Astrocyte (in vitro differentiated cells and primary cell): ENCODE results near the gene PMM2. TPM values are rescaled to one million over a fixed set of nuclear protein-coding genes. Genes with fewer than 3 reads are reported as not detected.

Source experiments
- DNase-seq: peaks from one replicate; pipeline ENCODE4 v3.0.0-alpha.2; 2010; ENCODE audit warnings: low read depth
- FAIRE-seq: peaks from 2 replicates; lab custom pipeline; 2011; peaks lifted over from hg19 to GRCh38; lab: Jason Lieb, UNC
- H2AFZ ChIP-seq: 2 replicates; pipeline ENCODE4 v1.6.0; 2012; ENCODE audit warnings: low read depth, low read length, inconsistent platforms
- H3K27ac ChIP-seq: 2 replicates; pipeline ENCODE4 v1.5.1; 2011; ENCODE audit warnings: low read depth, low read length, inconsistent platforms
- H3K27me3 ChIP-seq: 2 replicates; pipeline ENCODE4 v1.6.0; 2011; ENCODE audit warnings: low read length, inconsistent platforms; ENCODE audit not compliant: insufficient read depth
- H3K36me3 ChIP-seq: 2 replicates; pipeline ENCODE4 v1.5.1; 2011; ENCODE audit warnings: low read length, inconsistent platforms; ENCODE audit not compliant: insufficient read depth
- H3K4me1 ChIP-seq: 2 replicates; pipeline ENCODE4 v1.5.1; 2011; ENCODE audit warnings: low read length, inconsistent platforms; ENCODE audit not compliant: insufficient read depth
- H3K4me2 ChIP-seq: 2 replicates; pipeline ENCODE4 v1.6.0; 2012; ENCODE audit warnings: low read length, inconsistent platforms
- H3K4me3 ChIP-seq: 2 replicates; pipeline ENCODE4 v1.5.1; 2011; ENCODE audit warnings: low read depth, mild to moderate bottlenecking, low read length, inconsistent platforms; ENCODE audit not compliant: insufficient read depth
- H3K79me2 ChIP-seq: 2 replicates; pipeline ENCODE4 v1.6.0; 2012; ENCODE audit warnings: mild to moderate bottlenecking, low read length, inconsistent platforms; ENCODE audit not compliant: insufficient read depth
- H3K9ac ChIP-seq: 2 replicates; pipeline ENCODE4 v1.6.0; 2012; ENCODE audit warnings: mild to moderate bottlenecking, low read length, inconsistent platforms
- H3K9me3 ChIP-seq: 2 replicates; pipeline ENCODE4 v1.5.1; 2012; ENCODE audit warnings: low read depth, mild to moderate bottlenecking, low read length, inconsistent platforms; ENCODE audit not compliant: insufficient read depth
- H4K20me1 ChIP-seq: 2 replicates; pipeline ENCODE4 v1.6.0; 2012; ENCODE audit warnings: low read length, inconsistent platforms; ENCODE audit not compliant: insufficient read depth
- H3K27ac Mint-ChIP-seq: one replicate; pipeline ENCODE4 v1.8.0; 2021; ENCODE audit warnings: mild to moderate bottlenecking, mixed read lengths; ENCODE audit not compliant: unreplicated experiment
- H3K27me3 Mint-ChIP-seq: one replicate; pipeline ENCODE4 v1.8.0; 2021; ENCODE audit warnings: low read depth, mixed read lengths; ENCODE audit not compliant: unreplicated experiment
- H3K36me3 Mint-ChIP-seq: one replicate; pipeline ENCODE4 v1.8.0; 2021; ENCODE audit warnings: low read depth, mixed read lengths; ENCODE audit not compliant: unreplicated experiment
- H3K4me1 Mint-ChIP-seq: one replicate; pipeline ENCODE4 v1.8.0; 2021; ENCODE audit warnings: low read depth, mixed read lengths; ENCODE audit not compliant: unreplicated experiment
- H3K4me3 Mint-ChIP-seq: one replicate; pipeline ENCODE4 v1.8.0; 2021; ENCODE audit warnings: mild to moderate bottlenecking, moderate library complexity, mixed read lengths; ENCODE audit not compliant: unreplicated experiment
- H3K9me3 Mint-ChIP-seq: one replicate; pipeline ENCODE4 v1.8.0; 2021; ENCODE audit warnings: mild to moderate bottlenecking, mixed read lengths; ENCODE audit not compliant: unreplicated experiment
- CTCF ChIP-seq: IDR thresholded peaks from 2 replicates; pipeline ENCODE4 v1.5.1; 2011; ENCODE audit warnings: low read depth, mild to moderate bottlenecking, inconsistent platforms, low read length, moderate library complexity; ENCODE audit not compliant: insufficient read depth
- EZH2 ChIP-seq: IDR thresholded peaks from 2 replicates; pipeline ENCODE4 v1.6.1; 2012; ENCODE audit warnings: mild to moderate bottlenecking, low read length, inconsistent platforms; ENCODE audit not compliant: insufficient read depth
- total RNA-seq: library from RNA; stranded (reverse); gene quantifications from 2 replicates; pipeline ENCODE4 v1.2.1, GENCODE V29; 2021

The PMM2 gene
- total RNA-seq, 1 donor from 2014 or later = 57.8 TPM

- Histone ChIP-seq H3K9me3 (no peaks in the 10 kb centered on the region), H3K36me3 (peaks cover 18% of the 10 kb centered on the region), H2AFZ (no peak overlapping the region), H3K27me3 (no peaks in the 10 kb centered on the region), H3K4me1 (peaks cover 31% of the 10 kb centered on the region), H3K27ac (no peak overlapping the region), H4K20me1 (peaks cover 80% of the 10 kb centered on the region), H3K9ac (no peak overlapping the region), H3K4me3 (no peak overlapping the region), H3K79me2 (peaks cover 33% of the 10 kb centered on the region), H3K4me2 (no peak overlapping the region)
- DNase-seq = no peak
- peaks cover 24% of the 10 kb centered on the region for H3K4me1 Mint-ChIP-seq
- H3K27ac Mint-ChIP-seq = no peak overlapping the region
- FAIRE-seq = no peak
- H3K36me3 Mint-ChIP-seq = peaks cover 22% of the 10 kb centered on the region
- TF ChIP-seq CTCF (no peak), EZH2 (no peak)
- H3K27me3 Mint-ChIP-seq = no peaks in the 10 kb centered on the region
- no peaks in the 10 kb centered on the region for H3K9me3 Mint-ChIP-seq
- H3K4me3 Mint-ChIP-seq = no peak overlapping the region
These were observed 50.0 kb downstream of the PMM2 start for GRCh38 chr16:8847623-8848022.

GRCh38 chr16:8848231-8848938 is 50.7 kb downstream of the PMM2 start:
- Histone ChIP-seq H3K4me1 (peaks cover 33% of the 10 kb centered on the region), H3K4me3 (no peak overlapping the region), H3K79me2 (peaks cover 28% of the 10 kb centered on the region), H4K20me1 (peaks cover 85% of the 10 kb centered on the region), H3K9ac (peak overlapping the region; percentile 51), H3K27ac (peak overlapping the region; percentile 65), H3K9me3 (no peaks in the 10 kb centered on the region), H3K4me2 (peak overlapping the region; percentile 67), H2AFZ (no peak overlapping the region), H3K27me3 (no peaks in the 10 kb centered on the region), H3K36me3 (peaks cover 21% of the 10 kb centered on the region)
- peaks cover 23% of the 10 kb centered on the region for H3K36me3 Mint-ChIP-seq
- no peaks in the 10 kb centered on the region for H3K9me3 Mint-ChIP-seq
- no peaks in the 10 kb centered on the region for H3K27me3 Mint-ChIP-seq
- TF ChIP-seq CTCF (no peak), EZH2 (no peak)
- H3K27ac Mint-ChIP-seq = peak overlapping the region; percentile 95
- DNase-seq (no peak), FAIRE-seq (no peak)
- no peak overlapping the region for H3K4me3 Mint-ChIP-seq
- H3K4me1 Mint-ChIP-seq = peaks cover 29% of the 10 kb centered on the region

- H3K36me3 ChIP-seq = peaks cover 21% of the 10 kb centered on the region
- peak; percentile 46 for DNase-seq
- no peak for FAIRE-seq
- no peaks in the 10 kb centered on the region for H3K9me3 ChIP-seq
- H3K36me3 Mint-ChIP-seq = peaks cover 23% of the 10 kb centered on the region
- H3K4me2 ChIP-seq = peak overlapping the region; percentile 67
- H3K27ac ChIP-seq = peak overlapping the region; percentile 65
- no peak overlapping the region for H3K4me3 ChIP-seq
- H3K4me1 Mint-ChIP-seq = peaks cover 29% of the 10 kb centered on the region
- H3K79me2 ChIP-seq = peaks cover 28% of the 10 kb centered on the region
- H3K27ac Mint-ChIP-seq = peak overlapping the region; percentile 95
- H3K9ac ChIP-seq = peak overlapping the region; percentile 51
- H3K9me3 Mint-ChIP-seq = no peaks in the 10 kb centered on the region
- peaks cover 91% of the 10 kb centered on the region for H4K20me1 ChIP-seq
- peaks cover 33% of the 10 kb centered on the region for H3K4me1 ChIP-seq
- H3K27me3 Mint-ChIP-seq = no peaks in the 10 kb centered on the region
- no peaks in the 10 kb centered on the region for H3K27me3 ChIP-seq
- no peak for TF ChIP-seq CTCF
- TF ChIP-seq EZH2 = no peak
- no peak overlapping the region for H2AFZ ChIP-seq
- H3K4me3 Mint-ChIP-seq = peak overlapping the region; percentile 77
These were observed 51.3 kb downstream of the PMM2 start for GRCh38 chr16:8848939-8849391.
